ENCODE data around the gene FOCAD.

- TF ChIP-seq CTCF (IDR thresholded peaks at IDR 0.05; ENCODE audit: low read length) (no peak), EZH2 (optimal IDR thresholded peaks at IDR 0.05; ENCODE audit: low read depth, low read length) (no peak), EZH2phosphoT487 (IDR thresholded peaks at IDR 0.05; ENCODE audit: low read length) (no peak)
These were observed 40.4 kb upstream of the FOCAD start for GRCh38 chr9:20643660-20644059.
